Measurements from ENCODE around the gene INPP4A.

Gene INPP4A

GRCh38 chr2:98476192-98476868 lies 31.7 kb downstream of the INPP4A start:
- no peak for DNase-seq (ENCODE audit: low spot score)

GRCh38 chr2:98477036-98477435 lies 32.4 kb downstream of the INPP4A start:
- DNase-seq (ENCODE audit: low spot score): no peak

GRCh38 chr2:98477506-98477905 lies 32.8 kb downstream of the INPP4A start:
- DNase-seq (ENCODE audit: low spot score): no peak

GRCh38 chr2:98478088-98478551 lies 33.5 kb downstream of the INPP4A start:
- no peak for DNase-seq (ENCODE audit: low spot score)

GRCh38 chr2:98478907-98479306 lies 34.2 kb downstream of the INPP4A start:
- no peak for DNase-seq (ENCODE audit: low spot score)

- DNase-seq (ENCODE audit: low spot score): no peak
Measured at GRCh38 chr2:98479371-98479770, 34.7 kb downstream of the INPP4A start.

GRCh38 chr2:98479959-98480524 lies 35.4 kb downstream of the INPP4A start:
- DNase-seq (ENCODE audit: low spot score): peak; percentile 30

GRCh38 chr2:98480598-98480997 lies 35.9 kb downstream of the INPP4A start:
- DNase-seq (ENCODE audit: low spot score): no peak

- DNase-seq (ENCODE audit: low spot score): no peak
Measured at GRCh38 chr2:98482362-98482761, 37.7 kb downstream of the INPP4A start.

- DNase-seq (ENCODE audit: low spot score): no peak
Measured at GRCh38 chr2:98483257-98483861, 38.7 kb downstream of the INPP4A start.

- DNase-seq (ENCODE audit: low spot score): no peak
Measured at GRCh38 chr2:98484121-98484557, 39.5 kb downstream of the INPP4A start.

GRCh38 chr2:98484652-98485452 lies 40.2 kb downstream of the INPP4A start:
- no peak for DNase-seq (ENCODE audit: low spot score)

- no peak for DNase-seq (ENCODE audit: low spot score)
Measured at GRCh38 chr2:98485453-98485755, 40.7 kb downstream of the INPP4A start.

- DNase-seq (ENCODE audit: low spot score): no peak
Measured at GRCh38 chr2:98486374-98486981, 41.8 kb downstream of the INPP4A start.

- DNase-seq (ENCODE audit: low spot score): no peak
Measured at GRCh38 chr2:98487101-98487805, 42.6 kb downstream of the INPP4A start.

GRCh38 chr2:98487806-98488189 lies 43.1 kb downstream of the INPP4A start:
- peak; percentile 22 for DNase-seq (ENCODE audit: low spot score)

- DNase-seq (ENCODE audit: low spot score): no peak
Measured at GRCh38 chr2:98488252-98488651, 43.6 kb downstream of the INPP4A start.

- DNase-seq (ENCODE audit: low spot score): no peak
Measured at GRCh38 chr2:98489486-98489885, 44.8 kb downstream of the INPP4A start.

- no peak for DNase-seq (ENCODE audit: low spot score)
Measured at GRCh38 chr2:98489971-98490962, 45.6 kb downstream of the INPP4A start.

GRCh38 chr2:98492441-98492840 lies 47.8 kb downstream of the INPP4A start:
- no peak for DNase-seq (ENCODE audit: low spot score)

- no peak for DNase-seq (ENCODE audit: low spot score)
Measured at GRCh38 chr2:98494699-98495098, 50.0 kb downstream of the INPP4A start.

Measured in COLO829 (cell line).